ENCODE results near the gene HPCAL1.

The HPCAL1 gene

GRCh38 chr2:10422732-10423399 lies 120.2 kb downstream of the HPCAL1 start:
- 91 to 98% methylated on average over 21 to 23 of the region's 24 CpGs for WGBS, 2 experiments (ENCODE audit: insufficient coverage in 2 of 2)
- H3K9me3 ChIP-seq (ENCODE audit: control insufficient read depth, low read length), result no peaks in the 10 kb centered on the region
- H3K36me3 ChIP-seq (ENCODE audit: control insufficient read depth, insufficient read depth, low read length), result peaks cover 16% of the 10 kb centered on the region
- no peak overlapping the region for H3K27ac ChIP-seq (ENCODE audit: low read depth, low read length, severe bottlenecking)
- H3K4me3 ChIP-seq (ENCODE audit: extremely low read depth, insufficient read depth, low read length, poor library complexity, severe bottlenecking), result no peak overlapping the region
- H3K4me1 ChIP-seq (ENCODE audit: control insufficient read depth, insufficient read depth, low read length, poor library complexity, severe bottlenecking), result no peaks in the 10 kb centered on the region

DNA sequence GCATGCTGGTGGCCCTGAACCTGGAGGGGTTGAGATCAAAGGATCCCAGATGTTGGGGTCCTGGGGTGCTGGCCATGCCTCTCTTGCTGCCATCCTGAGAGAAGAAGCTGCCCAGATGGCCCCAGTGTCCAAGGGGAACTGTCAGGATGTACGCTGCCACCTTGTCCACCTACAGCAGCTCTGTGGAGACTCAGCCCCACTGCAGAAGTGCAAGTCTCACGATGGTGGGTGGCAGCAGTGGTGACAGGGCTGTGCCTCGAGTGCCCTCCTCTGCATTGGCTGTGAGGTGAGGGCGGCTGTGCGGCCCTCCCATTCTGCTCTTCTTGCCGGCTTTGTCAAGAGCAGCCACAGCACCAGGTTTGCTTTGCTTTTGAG lies 120.7 kb downstream of the HPCAL1 start:
- H3K4me1 ChIP-seq (ENCODE audit: control insufficient read depth, insufficient read depth, low read length, poor library complexity, severe bottlenecking), result no peaks in the 10 kb centered on the region
- 80 to 96% methylated on average over 5 to 6 of the region's 6 CpGs for WGBS, 2 experiments (ENCODE audit: insufficient coverage in 2 of 2)
- no peak overlapping the region for H3K27ac ChIP-seq (ENCODE audit: low read depth, low read length, severe bottlenecking)
- H3K9me3 ChIP-seq (ENCODE audit: control insufficient read depth, low read length), result no peaks in the 10 kb centered on the region
- H3K4me3 ChIP-seq (ENCODE audit: extremely low read depth, insufficient read depth, low read length, poor library complexity, severe bottlenecking), result no peak overlapping the region
- H3K36me3 ChIP-seq (ENCODE audit: control insufficient read depth, insufficient read depth, low read length), result peaks cover 16% of the 10 kb centered on the region

GRCh38 chr2:10424051-10424450 lies 121.3 kb downstream of the HPCAL1 start:
- no peaks in the 10 kb centered on the region for H3K9me3 ChIP-seq (ENCODE audit: control insufficient read depth, low read length)
- peaks cover 16% of the 10 kb centered on the region for H3K36me3 ChIP-seq (ENCODE audit: control insufficient read depth, insufficient read depth, low read length)
- no peaks in the 10 kb centered on the region for H3K4me1 ChIP-seq (ENCODE audit: control insufficient read depth, insufficient read depth, low read length, poor library complexity, severe bottlenecking)
- no peak overlapping the region for H3K4me3 ChIP-seq (ENCODE audit: extremely low read depth, insufficient read depth, low read length, poor library complexity, severe bottlenecking)
- WGBS, 2 experiments (ENCODE audit: insufficient coverage in 2 of 2), result 85 to 95% methylated on average over 7 to 8 of the region's 11 CpGs
- H3K27ac ChIP-seq (ENCODE audit: low read depth, low read length, severe bottlenecking), result no peak overlapping the region

- Histone ChIP-seq H3K4me1 (ENCODE audit: control insufficient read depth, insufficient read depth, low read length, poor library complexity, severe bottlenecking) (no peaks in the 10 kb centered on the region), H3K27ac (ENCODE audit: low read depth, low read length, severe bottlenecking) (no peak overlapping the region), H3K9me3 (ENCODE audit: control insufficient read depth, low read length) (no peaks in the 10 kb centered on the region), H3K36me3 (ENCODE audit: control insufficient read depth, insufficient read depth, low read length) (peaks cover 16% of the 10 kb centered on the region), H3K4me3 (ENCODE audit: extremely low read depth, insufficient read depth, low read length, poor library complexity, severe bottlenecking) (no peak overlapping the region)
- 84 to 88% methylated on average over 5 to 7 of the region's 8 CpGs for WGBS, 2 experiments (ENCODE audit: insufficient coverage in 2 of 2)
Measured at GRCh38 chr2:10424916-10425505, 122.3 kb downstream of the HPCAL1 start.

DNA sequence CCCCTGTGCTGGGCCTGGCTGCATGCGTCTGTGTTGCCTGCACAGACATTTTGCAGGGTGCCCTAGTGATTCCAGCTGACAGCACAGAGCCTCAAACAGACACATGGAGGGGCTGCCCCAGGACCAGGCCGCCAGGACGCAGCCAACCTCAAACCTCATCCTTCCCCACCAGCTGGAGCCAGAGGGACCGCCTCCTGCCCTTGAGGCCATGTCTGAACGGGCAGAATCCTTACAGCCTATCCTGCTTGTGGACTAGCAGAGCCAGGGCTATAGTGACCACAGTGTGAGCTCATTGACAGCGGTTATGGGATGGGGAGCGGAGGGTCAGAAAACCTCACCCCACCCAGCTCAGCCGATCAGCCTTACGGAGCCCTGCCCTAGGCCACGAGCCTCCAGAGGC lies 123.0 kb downstream of the HPCAL1 start:
- Histone ChIP-seq H3K27ac (ENCODE audit: low read depth, low read length, severe bottlenecking) (no peak overlapping the region), H3K36me3 (ENCODE audit: control insufficient read depth, insufficient read depth, low read length) (peaks cover 16% of the 10 kb centered on the region), H3K9me3 (ENCODE audit: control insufficient read depth, low read length) (no peaks in the 10 kb centered on the region), H3K4me1 (ENCODE audit: control insufficient read depth, insufficient read depth, low read length, poor library complexity, severe bottlenecking) (no peaks in the 10 kb centered on the region), H3K4me3 (ENCODE audit: extremely low read depth, insufficient read depth, low read length, poor library complexity, severe bottlenecking) (no peak overlapping the region)
- WGBS, 2 experiments (ENCODE audit: insufficient coverage in 2 of 2), result 88 to 100% methylated on average over 2 to 6 of the region's 10 CpGs

DNA sequence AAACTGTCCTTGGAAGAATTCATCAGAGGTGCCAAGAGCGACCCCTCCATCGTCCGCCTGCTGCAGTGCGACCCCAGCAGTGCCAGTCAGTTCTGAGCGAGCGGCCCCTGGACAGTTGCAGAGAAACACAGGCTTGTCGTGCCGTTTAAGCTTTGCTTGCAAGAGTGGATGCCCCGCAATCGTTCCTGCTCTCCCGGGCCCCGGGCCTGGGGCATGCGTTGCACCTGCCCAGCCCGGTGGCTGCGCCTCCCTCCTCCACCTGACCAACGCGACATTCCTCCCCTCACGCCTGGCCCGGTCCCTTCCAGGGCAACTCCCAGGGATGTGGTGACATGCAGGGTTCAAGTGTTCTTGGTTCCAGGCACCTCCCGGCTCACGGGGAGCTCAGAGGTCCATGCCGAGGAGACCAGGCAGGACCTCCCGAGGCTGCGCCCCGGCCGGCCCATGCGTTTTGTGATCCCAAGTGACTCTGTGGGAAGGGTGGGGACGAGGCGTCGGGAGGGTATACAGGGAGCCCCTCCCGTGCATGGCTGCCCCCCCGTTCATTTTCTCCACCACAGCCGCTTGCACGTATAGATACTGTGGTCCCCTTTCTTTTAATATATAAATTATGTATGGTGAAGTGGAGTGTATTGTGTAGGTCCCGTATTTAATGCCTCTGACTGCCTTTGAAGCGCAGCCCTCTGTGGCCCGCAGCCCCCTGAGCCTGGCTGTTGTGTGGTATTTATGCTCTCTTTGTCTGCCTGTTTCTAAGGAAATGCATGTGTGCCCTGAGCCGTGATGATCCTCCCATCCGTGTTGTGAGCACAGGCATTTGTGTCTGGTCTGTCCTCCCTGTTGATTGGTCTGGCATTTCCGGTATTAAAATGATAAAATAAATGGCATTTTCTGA lies 124.3 kb downstream of the HPCAL1 start:
- H3K27ac ChIP-seq (ENCODE audit: low read depth, low read length, severe bottlenecking), result no peak overlapping the region
- H3K9me3 ChIP-seq (ENCODE audit: control insufficient read depth, low read length), result no peaks in the 10 kb centered on the region
- H3K4me3 ChIP-seq (ENCODE audit: extremely low read depth, insufficient read depth, low read length, poor library complexity, severe bottlenecking), result no peak overlapping the region
- H3K4me1 ChIP-seq (ENCODE audit: control insufficient read depth, insufficient read depth, low read length, poor library complexity, severe bottlenecking), result no peaks in the 10 kb centered on the region
- 94 to 97% methylated on average over 30 to 31 of the region's 40 CpGs for WGBS, 2 experiments (ENCODE audit: insufficient coverage in 2 of 2)
- peaks cover 14% of the 10 kb centered on the region for H3K36me3 ChIP-seq (ENCODE audit: control insufficient read depth, insufficient read depth, low read length)

- Histone ChIP-seq H3K9me3 (ENCODE audit: control insufficient read depth, low read length) (no peaks in the 10 kb centered on the region), H3K36me3 (ENCODE audit: control insufficient read depth, insufficient read depth, low read length) (peaks cover 11% of the 10 kb centered on the region), H3K27ac (ENCODE audit: low read depth, low read length, severe bottlenecking) (no peak overlapping the region), H3K4me1 (ENCODE audit: control insufficient read depth, insufficient read depth, low read length, poor library complexity, severe bottlenecking) (no peaks in the 10 kb centered on the region), H3K4me3 (ENCODE audit: extremely low read depth, insufficient read depth, low read length, poor library complexity, severe bottlenecking) (no peak overlapping the region)
- WGBS, 2 experiments (ENCODE audit: insufficient coverage in 2 of 2), result 93 to 95% methylated on average over 15 to 16 of the region's 17 CpGs
Measured at GRCh38 chr2:10427618-10427949, 124.9 kb downstream of the HPCAL1 start.

- Histone ChIP-seq H3K36me3 (ENCODE audit: control insufficient read depth, insufficient read depth, low read length) (peaks cover 9% of the 10 kb centered on the region), H3K4me3 (ENCODE audit: extremely low read depth, insufficient read depth, low read length, poor library complexity, severe bottlenecking) (no peak overlapping the region), H3K4me1 (ENCODE audit: control insufficient read depth, insufficient read depth, low read length, poor library complexity, severe bottlenecking) (no peaks in the 10 kb centered on the region), H3K27ac (ENCODE audit: low read depth, low read length, severe bottlenecking) (no peak overlapping the region), H3K9me3 (ENCODE audit: control insufficient read depth, low read length) (no peaks in the 10 kb centered on the region)
- WGBS, 2 experiments (ENCODE audit: insufficient coverage in 2 of 2), result 97 to 100% methylated on average over 3 to 6 of the region's 8 CpGs
Measured at GRCh38 chr2:10428355-10428754, 125.7 kb downstream of the HPCAL1 start.

DNA sequence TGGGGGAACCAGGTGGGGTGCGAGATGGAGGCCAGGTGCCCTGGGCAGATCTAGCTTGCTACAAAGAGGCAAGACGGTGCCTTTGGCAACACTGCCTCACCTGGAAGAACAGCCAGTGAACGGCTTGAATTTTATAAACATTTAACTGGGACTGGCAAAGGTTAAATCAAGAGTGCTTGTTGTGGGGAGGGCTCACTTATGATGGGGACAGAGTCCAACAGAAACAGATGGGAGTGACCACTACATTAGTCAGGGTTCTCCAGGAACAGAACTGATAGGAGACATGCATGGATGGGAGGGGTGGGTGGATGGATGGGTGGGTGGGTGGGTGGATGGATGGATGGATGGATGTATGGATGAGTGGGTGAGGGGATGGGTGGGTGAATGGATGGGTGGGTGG lies 126.2 kb downstream of the HPCAL1 start:
- Histone ChIP-seq H3K36me3 (ENCODE audit: control insufficient read depth, insufficient read depth, low read length) (peaks cover 6% of the 10 kb centered on the region), H3K9me3 (ENCODE audit: control insufficient read depth, low read length) (no peaks in the 10 kb centered on the region), H3K4me3 (ENCODE audit: extremely low read depth, insufficient read depth, low read length, poor library complexity, severe bottlenecking) (no peak overlapping the region), H3K4me1 (ENCODE audit: control insufficient read depth, insufficient read depth, low read length, poor library complexity, severe bottlenecking) (no peaks in the 10 kb centered on the region), H3K27ac (ENCODE audit: low read depth, low read length, severe bottlenecking) (no peak overlapping the region)
- WGBS, 2 experiments (ENCODE audit: insufficient coverage in 2 of 2), result 85 to 96% methylated on average over 3 of the region's 3 CpGs

DNA sequence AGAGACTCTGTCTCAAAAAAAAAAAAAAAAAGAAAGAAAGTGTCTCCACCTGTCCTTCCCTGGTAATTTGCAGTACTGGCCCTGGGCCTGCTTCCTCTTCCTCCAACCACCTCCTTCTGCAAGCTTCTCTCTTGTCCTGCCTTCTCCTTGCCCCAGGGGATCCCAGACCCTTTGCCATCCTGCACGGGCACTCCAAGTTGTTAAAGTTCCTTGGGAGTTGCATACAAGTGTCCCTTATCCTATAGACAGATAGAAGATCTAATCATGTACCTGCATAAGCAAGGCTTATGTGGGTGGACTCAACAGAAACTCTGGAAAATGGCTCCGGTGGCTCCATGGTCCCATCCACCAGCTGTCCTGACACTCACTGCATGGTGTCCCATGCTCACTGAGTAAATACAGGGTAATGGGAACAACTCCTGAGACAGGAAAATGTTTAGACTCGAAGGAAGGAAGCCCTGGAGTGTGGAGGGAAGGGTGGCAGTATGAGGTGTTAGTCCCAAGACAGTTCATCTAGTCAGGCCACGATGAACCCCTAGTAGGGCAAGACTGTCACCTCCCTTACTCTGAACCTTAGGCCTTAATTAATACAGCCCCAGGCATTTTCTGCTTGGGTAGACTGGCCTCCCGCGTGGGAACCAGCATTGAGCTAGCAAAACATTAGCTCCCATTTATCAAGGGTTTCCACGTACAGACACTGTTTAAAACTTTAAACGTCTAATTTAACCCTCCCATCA lies 128.3 kb downstream of the HPCAL1 start:
- H3K36me3 ChIP-seq (ENCODE audit: control insufficient read depth, insufficient read depth, low read length), result no peaks in the 10 kb centered on the region
- peaks cover 4% of the 10 kb centered on the region for H3K4me1 ChIP-seq (ENCODE audit: control insufficient read depth, insufficient read depth, low read length, poor library complexity, severe bottlenecking)
- 95 to 100% methylated on average over 4 to 5 of the region's 8 CpGs for WGBS, 2 experiments (ENCODE audit: insufficient coverage in 2 of 2)

More for the DNA sequence above, 128.3 kb downstream of the HPCAL1 start:
- H3K9me3 ChIP-seq (ENCODE audit: control insufficient read depth, low read length), result no peaks in the 10 kb centered on the region
- H3K4me3 ChIP-seq (ENCODE audit: extremely low read depth, insufficient read depth, low read length, poor library complexity, severe bottlenecking), result no peak overlapping the region
- H3K27ac ChIP-seq (ENCODE audit: low read depth, low read length, severe bottlenecking), result no peak overlapping the region

Measured in mesodermal cell (in vitro differentiated cells).